Central memory CD4-positive, alpha-beta T cell (primary cell): ENCODE data around the gene DUOXA2.

Source experiments
- DNase-seq: peaks from one replicate; pipeline ENCODE4 v3.0.0; 2022

DUOXA2 gene

GRCh38 chr15:45165536-45165935 lies 51.4 kb downstream of the DUOXA2 start:
- DNase-seq, result no peak

- DNase-seq, result peak; percentile 74
Measured at GRCh38 chr15:45166834-45167630, 52.9 kb downstream of the DUOXA2 start.

GRCh38 chr15:45167631-45168205 lies 53.6 kb downstream of the DUOXA2 start:
- DNase-seq, result no peak
